HG02884 (cell line): ENCODE measurements around the gene CYP21A2.
"Not testable (repeated sequence)": the region's sequence is repeated elsewhere in the genome, so short reads cannot be mapped to it uniquely, and the experiment has no call there.

Experiments used
- ATAC-seq: cut with Tn5 transposase; IDR thresholded peaks from one replicate; pipeline ENCODE4 v1.9.1; 2021; ENCODE audit warnings: mild to moderate bottlenecking, moderate library complexity; ENCODE audit not compliant: unreplicated experiment

The CYP21A2 gene

GRCh38 chr6:32052626-32053025, 14.4 kb downstream of the CYP21A2 start:
- not testable (repeated sequence) for ATAC-seq

GRCh38 chr6:32053314-32053713, 15.1 kb downstream of the CYP21A2 start:
- not testable (repeated sequence) for ATAC-seq

DNA sequence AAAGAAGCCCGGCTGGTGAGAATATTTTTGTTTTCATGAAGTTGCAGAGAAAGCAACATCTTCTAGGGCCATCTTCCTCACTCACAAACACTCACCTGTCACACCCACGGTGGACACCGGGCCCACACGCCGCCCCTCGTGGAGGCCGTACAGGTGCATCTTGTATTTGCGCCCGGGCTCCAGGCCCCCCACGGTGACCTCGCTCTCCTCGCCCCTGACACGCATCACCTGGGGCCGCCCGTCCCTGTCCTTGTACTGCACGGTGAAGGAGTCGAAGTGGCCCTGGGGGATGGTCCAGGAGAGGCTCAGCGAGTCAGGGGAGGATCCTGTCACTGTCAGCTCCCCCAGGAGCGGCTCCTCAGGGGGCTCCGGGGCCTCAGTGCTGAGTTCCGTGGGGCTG, 17.5 kb downstream of the CYP21A2 start:
- not testable (repeated sequence) for ATAC-seq

- ATAC-seq: no peak
Observed at GRCh38 chr6:32056254-32056653, 18.0 kb downstream of the CYP21A2 start.

GRCh38 chr6:32057966-32058365, 19.8 kb downstream of the CYP21A2 start:
- ATAC-seq: no peak

DNA sequence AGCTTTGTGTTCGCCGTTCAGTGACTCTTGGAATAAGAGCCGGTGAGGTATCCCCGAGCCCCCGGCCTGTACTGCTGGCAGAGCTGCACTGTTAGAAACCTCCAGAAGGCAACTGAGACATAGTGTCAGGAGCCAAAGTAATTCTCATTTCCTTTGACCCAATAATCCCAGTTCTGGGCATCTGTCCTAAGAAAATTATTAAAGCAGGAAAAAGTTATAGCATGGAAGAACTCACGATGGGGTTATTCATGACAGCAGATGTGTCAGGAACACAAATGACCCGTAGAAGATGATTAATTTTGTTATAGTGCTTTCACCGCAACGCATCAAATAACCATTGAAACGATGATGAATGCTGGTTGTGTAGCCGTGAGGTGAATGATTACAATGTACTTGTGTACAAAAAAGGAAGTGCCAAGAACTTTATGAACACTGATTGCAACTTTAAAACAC, 20.3 kb downstream of the CYP21A2 start:
- no peak for ATAC-seq

DNA sequence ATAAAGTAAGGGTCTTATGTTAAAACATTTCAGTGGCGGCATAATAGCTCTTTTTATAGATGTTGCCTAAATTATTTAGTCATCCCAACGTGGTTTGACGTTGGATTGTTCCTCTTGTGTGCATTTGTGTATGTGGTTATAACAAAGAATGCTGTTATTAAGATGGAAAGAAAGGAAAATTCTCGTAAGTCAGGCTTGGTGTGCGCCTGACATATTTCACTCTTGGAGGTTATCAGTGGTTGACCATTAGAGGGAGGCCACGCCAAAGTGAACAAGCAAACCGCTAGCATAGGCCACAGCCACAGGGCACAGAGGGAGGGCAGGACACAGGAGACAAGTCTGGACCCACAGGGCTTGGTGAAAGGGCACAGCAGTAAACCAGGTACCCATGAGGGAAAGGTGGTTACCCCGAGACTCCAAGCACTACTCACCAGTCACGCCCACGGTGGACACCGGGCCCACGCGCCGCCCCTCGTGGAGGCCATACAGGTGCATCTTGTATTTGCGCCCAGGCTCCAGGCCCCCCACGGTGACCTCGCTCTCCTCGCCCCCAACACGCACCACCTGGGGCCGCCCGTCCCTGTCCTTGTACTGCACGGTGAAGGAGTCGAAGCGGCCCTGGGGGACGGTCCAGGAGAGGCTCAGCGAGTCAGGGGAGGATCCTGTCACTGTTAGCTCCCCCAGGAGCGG, 22.9 kb downstream of the CYP21A2 start:
- no peak for ATAC-seq

GRCh38 chr6:32064706-32065105, 26.5 kb downstream of the CYP21A2 start:
- no peak for ATAC-seq

GRCh38 chr6:32067521-32067920, 29.3 kb downstream of the CYP21A2 start:
- not testable (repeated sequence) for ATAC-seq

DNA sequence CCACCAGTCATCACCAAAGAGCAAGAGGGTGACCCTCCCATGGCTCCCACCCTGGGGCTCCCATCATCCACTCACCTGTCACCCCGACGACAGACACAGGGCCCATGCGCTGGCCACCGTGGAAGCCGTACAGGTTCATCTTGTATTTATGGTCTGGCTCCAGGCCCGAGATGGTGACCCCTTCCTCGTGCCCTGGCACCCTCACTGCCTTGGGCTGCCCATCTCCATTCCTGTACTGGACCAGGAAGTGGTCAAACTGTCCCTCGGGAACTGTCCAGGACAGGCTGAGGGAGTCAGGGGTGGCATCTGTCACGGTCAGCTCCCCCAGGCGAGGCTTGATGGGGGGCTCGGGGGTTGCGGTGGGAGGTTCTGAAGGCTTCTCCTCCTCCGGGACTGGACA, 30.1 kb downstream of the CYP21A2 start:
- not testable (repeated sequence) for ATAC-seq

DNA sequence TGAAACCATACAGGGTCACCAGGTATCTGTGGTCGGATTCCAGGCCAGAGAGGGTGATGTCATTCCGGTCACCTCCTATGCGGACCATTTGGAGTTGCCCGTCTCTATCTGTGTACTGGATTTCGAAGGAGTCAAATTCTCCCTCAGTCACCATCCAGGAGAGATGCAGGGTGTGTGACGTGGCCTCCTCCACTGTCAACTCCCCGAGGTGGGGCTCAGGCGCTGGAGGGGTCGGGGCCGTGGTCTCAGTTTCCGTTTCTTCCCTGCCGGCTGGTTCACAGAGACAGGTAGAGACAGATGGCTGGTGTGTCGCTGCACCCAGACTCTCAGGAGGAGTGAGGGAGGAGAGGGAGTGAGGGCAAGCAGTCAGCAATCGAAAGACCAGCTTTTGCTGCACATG, 30.7 kb downstream of the CYP21A2 start:
- no peak for ATAC-seq

- ATAC-seq: no peak
Observed at GRCh38 chr6:32069460-32069859, 31.2 kb downstream of the CYP21A2 start.

DNA sequence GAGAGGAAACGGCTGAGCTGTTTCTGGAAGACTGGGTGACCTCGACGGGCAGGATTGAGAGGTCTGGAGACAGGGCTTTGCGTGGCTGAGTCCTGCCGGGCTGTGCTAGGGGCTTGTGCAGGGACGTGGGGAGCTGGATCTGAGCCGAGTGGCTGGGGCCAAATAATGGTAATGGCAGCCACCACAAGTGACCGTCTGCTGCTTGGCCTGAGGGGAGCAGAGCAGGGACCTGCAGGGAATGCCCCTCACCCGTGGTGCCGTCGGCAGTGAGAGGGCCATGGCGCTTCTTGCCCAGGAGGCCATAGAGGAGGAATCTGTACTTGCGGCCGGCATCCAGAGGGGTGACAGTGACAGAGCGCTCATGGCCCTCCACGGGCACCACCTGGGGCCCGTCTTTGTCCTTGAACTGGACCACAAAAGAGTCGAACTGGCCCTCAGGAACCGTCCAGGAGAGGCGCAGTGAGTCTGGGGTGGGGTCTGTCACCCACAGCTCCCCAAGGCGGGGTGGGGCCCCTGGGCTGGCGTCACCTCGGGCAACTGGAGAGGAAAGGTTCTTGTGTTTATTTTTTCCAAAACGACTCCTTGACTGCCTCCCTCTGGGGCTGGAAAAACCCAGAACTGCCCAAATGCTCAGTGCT, 31.8 kb downstream of the CYP21A2 start:
- no peak for ATAC-seq

- no peak for ATAC-seq
Observed at GRCh38 chr6:32070814-32071543, 32.8 kb downstream of the CYP21A2 start.

GRCh38 chr6:32073101-32073500, 34.9 kb downstream of the CYP21A2 start:
- ATAC-seq: no peak

DNA sequence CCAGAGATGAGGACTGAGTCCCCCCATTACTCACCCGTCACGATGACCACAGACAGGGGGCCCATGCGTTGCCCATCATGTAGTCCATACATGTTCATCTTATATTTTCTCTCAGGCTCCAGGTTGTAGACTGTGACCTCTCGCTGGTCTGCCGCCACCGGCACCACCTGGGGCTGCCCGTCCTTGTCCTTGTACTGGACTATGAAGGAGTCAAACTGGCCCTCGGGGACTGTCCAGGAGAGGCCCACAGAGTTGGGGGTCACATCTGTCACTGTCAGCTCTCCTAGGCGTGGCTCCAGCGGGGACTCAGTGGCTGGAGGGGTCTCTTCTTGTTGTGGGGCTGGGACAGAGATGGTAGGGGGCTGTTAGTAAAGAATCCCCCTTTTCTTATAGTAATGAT, 35.4 kb downstream of the CYP21A2 start:
- no peak for ATAC-seq

- no peak for ATAC-seq
Observed at GRCh38 chr6:32074996-32075532, 36.8 kb downstream of the CYP21A2 start.

DNA sequence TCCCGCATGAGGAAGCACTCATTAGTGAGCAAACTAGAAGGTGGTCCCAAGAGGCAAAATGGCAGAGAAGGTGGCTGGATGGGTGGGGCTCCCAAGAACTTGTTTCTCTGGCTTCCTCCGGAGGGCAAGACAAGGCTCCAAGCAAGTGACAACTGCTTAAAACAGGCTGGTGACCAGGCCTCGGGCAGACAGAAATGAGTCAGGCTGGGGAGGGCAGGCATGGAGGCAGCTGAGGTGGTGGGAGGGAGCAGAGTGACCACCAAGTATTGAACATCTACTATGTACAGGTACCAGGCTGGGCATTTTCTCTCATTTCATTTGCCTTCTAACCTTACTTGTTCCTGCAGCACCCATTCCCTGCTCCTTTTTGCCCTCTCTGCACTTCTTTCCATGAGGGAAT, 37.6 kb downstream of the CYP21A2 start:
- ATAC-seq: no peak

GRCh38 chr6:32076321-32076809, 38.1 kb downstream of the CYP21A2 start:
- no peak for ATAC-seq

GRCh38 chr6:32079566-32080290, 41.5 kb downstream of the CYP21A2 start:
- no peak for ATAC-seq
